DMS53 (cell line): ENCODE measurements around the gene ADAMTS20.

ENCODE experiments used
- DNase-seq: peaks from one replicate; lab custom pipeline; 2025; lab: John Stamatoyannopoulos, UW

Gene ADAMTS20

DNA sequence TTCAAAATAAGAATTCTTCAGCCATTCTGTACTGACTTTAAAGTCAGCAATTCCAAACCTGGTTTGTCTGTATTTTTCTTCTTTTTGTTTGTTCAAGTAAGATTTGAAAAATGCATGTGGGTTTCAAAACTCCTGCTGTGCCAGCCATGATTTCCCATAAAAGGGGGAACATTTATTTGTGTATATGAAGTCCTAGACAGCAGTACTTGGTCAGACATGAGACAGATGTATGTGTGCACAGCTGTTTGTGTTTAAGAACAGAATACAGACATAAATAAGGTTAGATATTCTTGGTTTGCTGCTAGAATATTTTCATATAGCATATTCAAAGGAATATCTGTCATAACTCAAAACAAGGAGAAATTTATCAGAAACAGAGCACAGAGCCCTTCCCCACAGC lies 236.0 kb downstream of the ADAMTS20 start:
- DNase-seq: no peak

DNA sequence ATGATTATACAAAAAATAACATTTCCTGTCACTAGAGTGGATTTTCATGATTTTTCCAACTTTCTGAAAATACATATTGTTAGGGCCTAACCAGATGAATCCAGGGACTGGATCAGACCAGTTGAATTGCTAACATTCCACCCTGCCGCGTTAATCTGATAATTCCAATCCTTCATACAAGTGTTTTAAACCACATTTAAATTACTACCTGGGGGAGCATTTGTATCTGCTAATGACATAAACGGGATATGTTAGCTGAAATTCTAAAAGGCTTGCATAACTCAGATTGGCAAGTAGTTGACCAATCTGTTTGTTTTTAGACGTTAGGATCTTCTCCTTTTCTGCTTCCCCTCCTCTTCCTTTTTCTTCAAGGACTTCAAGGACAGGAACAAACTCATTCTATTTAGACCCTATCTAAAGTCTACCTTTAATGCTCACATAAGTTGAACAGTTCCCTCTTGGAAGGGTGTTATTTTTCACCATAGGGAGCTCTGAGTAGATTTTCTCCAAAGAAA lies 239.0 kb downstream of the ADAMTS20 start:
- DNase-seq: no peak

DNA sequence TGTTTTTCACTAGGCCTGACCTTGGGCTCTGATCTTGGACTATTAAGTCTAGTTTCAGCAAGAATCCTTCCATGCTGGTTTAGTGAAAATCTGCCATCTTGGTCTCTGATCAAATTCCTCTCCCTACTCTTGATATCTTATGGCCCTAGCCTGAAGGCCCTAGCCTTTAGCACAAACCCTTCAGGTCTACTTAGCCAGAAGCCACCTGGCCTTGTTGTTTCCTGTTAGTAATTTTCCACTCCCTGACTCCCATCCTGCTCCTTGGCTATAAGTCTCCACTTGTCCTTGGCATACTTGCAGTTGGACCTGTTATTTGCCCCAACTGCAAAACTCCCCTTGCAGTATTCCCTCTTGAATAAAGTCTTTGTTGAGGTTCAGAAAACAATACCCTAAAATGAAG lies 241.4 kb downstream of the ADAMTS20 start:
- DNase-seq: peak; percentile 40

DNA sequence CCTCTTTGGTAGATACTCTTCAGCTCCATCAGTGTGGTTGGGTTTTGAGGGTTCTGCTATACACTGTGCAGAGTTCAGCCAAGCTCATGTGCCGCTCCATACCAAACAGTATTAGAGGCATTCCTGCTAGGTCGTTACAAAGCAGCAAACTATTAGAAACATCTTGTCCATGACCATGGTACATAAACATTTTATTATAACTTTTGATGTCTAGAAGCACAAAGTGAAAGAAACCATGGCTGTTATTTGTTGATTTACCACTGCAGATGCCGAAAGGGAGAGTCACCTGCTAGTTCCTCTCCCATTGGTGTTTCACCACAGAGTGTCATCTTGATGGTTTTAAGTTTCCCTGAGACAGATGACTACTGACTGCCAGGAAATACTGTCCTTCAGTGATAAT lies 242.0 kb downstream of the ADAMTS20 start:
- no peak for DNase-seq

DNA sequence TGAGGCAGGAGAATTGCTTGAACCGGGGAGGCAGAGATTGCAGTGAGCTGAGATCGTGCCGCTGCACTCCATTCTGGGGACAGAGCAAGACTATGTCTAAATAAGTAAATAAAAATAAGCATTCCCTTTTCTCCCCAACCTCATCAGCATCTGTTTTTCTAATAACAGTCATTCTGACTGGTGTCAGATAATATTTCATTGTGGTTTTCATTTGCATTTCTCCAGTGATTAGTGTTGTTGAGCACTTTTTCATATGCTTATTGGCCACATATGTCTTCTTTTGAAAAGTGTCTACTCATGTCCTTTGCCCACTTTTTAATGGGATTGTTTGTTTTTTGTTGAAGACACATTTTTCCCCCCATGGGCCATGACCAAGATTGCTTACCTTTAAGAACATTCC lies 243.2 kb downstream of the ADAMTS20 start:
- DNase-seq: no peak

DNA sequence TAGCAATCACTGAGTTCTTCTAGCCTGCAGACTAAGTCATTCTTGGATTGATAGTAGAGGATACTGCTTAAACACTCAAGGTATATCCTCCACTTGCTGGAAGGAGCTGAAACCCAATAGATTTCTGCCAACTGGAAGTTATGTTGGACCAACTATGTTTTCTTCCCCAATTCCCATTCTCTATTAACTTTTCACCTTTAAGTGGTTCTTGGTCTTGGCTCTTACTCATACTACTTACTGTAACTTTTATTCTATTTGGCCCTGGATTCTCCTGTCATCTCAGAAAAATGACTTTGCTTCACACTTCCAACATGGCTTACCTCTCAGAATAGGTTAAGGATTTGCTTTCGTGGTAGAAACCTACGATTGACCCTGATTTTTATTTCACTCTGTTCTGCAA lies 244.9 kb downstream of the ADAMTS20 start:
- DNase-seq: no peak

DNA sequence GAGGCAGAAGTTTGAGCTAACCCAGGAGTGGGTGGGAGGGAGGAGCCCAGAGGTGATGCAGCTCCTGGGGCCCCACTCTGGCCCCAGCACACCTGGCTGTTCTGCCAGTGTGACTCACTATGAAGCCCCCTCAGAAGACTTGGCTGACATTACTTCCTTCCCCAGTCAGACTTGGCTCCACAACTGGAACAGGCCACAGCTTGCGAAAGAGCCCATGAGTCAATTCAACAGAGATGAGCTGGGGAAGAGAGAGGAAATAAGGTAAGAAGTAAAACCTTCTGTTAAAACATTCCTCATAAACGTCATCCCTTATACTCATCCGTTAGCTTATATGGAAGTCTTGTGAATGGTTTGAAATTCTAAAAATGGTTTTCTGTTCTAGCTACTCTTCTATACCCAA lies 245.9 kb downstream of the ADAMTS20 start:
- DNase-seq: no peak

DNA sequence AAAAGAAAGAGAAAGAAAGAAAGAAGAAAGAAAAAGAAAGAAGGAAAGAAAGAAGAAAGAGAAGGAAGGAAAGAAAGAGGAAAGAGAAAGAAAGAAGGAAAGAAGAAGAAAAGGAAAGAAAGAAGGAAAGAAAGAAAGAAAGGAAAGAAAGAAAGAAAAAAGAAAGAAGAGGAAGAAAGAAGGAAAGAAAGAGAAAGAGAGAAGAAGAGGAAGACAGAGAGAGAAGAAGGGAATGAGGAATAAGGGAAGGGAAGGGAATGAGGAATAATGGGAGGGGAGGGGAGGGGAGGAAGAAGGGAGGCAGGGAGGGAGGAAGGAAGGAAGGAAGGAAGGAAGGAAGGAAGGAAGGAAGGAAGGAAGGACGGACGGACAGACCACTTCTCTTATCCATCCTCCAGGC lies 246.9 kb downstream of the ADAMTS20 start:
- DNase-seq: no peak
